ENCODE results near the gene FLII. TPM values are rescaled to one million over a fixed set of nuclear protein-coding genes. Genes with fewer than 3 reads are reported as not detected.

The FLII gene
- total RNA-seq, 2 experiments from 2014 or later, result 276 to 281 TPM

- intact Hi-C loops (cut with micrococcal nuclease), result no loop called here
- peak; percentile 49 for DNase-seq
- Mint-ChIP-seq H3K27ac (peak overlapping the region; percentile 78), H3K4me3 (peak overlapping the region; percentile 94), H3K36me3 (ENCODE audit: low read depth) (peaks cover 7% of the 10 kb centered on the region), H3K27me3 (no peaks in the 10 kb centered on the region), H3K9me3 (no peaks in the 10 kb centered on the region), H3K4me1 (ENCODE audit: low read depth) (peaks cover 37% of the 10 kb centered on the region)
- CTCF ChIA-PET, result interaction anchor here (0.6 kb wide), 1 partner anchor 9 kb away, joined by 3 read pairs; no protein-coding TSS in a partner anchor
- POLR2A ChIA-PET, result interaction anchor here (0.6 to 0.8 kb wide), 3 partner anchors 15 to 32 kb away, joined by 3 read pairs; no protein-coding TSS in a partner anchor
- no peak for ATAC-seq
- TF ChIP-seq CTCF (IDR thresholded peaks at IDR 0.05), result no peak
Measured at GRCh38 chr17:18257268-18257981, 1.1 kb downstream of the FLII start.

GRCh38 chr17:18256776-18257175 is 1.8 kb downstream of the FLII start:
- peaks cover 32% of the 10 kb centered on the region for H3K4me1 Mint-ChIP-seq (ENCODE audit: low read depth)

GRCh38 chr17:18256351-18256750 is 2.2 kb downstream of the FLII start:
- H3K4me1 Mint-ChIP-seq (ENCODE audit: low read depth), result peaks cover 29% of the 10 kb centered on the region
- ChIA-PET CTCF (interaction anchor here (2.3 kb wide), 1 partner anchor 39 kb away, joined by 5 read pairs; no protein-coding TSS in a partner anchor), POLR2A (interaction anchor here (0.6 to 1.8 kb wide), 5 partner anchors 9 to 33 kb away, joined by 3 to 4 read pairs (median 3); no protein-coding TSS in a partner anchor)
- intact Hi-C loops (cut with micrococcal nuclease), result no loop called here
- no peaks in the 10 kb centered on the region for H3K27me3 Mint-ChIP-seq
- DNase-seq (no peak), ATAC-seq (no peak)
- no peak for TF ChIP-seq CTCF (IDR thresholded peaks at IDR 0.05)
- H3K4me3 Mint-ChIP-seq, result no peak overlapping the region
- H3K36me3 Mint-ChIP-seq (ENCODE audit: low read depth), result peaks cover 12% of the 10 kb centered on the region
- no peaks in the 10 kb centered on the region for H3K9me3 Mint-ChIP-seq
- H3K27ac Mint-ChIP-seq, result peak overlapping the region; percentile 30

More at GRCh38 chr17:18256776-18257175, 1.8 kb downstream of the FLII start:
- intact Hi-C loops (cut with micrococcal nuclease), result no loop called here
- no peaks in the 10 kb centered on the region for H3K9me3 Mint-ChIP-seq
- peak overlapping the region; percentile 94 for H3K4me3 Mint-ChIP-seq
- CTCF ChIA-PET, result interaction anchor here (0.6 kb wide), 1 partner anchor 8 kb away, joined by 3 read pairs; no protein-coding TSS in a partner anchor
- POLR2A ChIA-PET, result interaction anchor here (0.6 to 1.7 kb wide), 3 partner anchors 9 to 27 kb away, joined by 3 to 4 read pairs (median 3); no protein-coding TSS in a partner anchor
- peak overlapping the region; percentile 78 for H3K27ac Mint-ChIP-seq
- H3K36me3 Mint-ChIP-seq (ENCODE audit: low read depth), result peaks cover 8% of the 10 kb centered on the region
- no peak for TF ChIP-seq CTCF (IDR thresholded peaks at IDR 0.05)
- DNase-seq (no peak), ATAC-seq (no peak)
- H3K27me3 Mint-ChIP-seq, result no peaks in the 10 kb centered on the region

GRCh38 chr17:18254888-18255649 is 3.5 kb downstream of the FLII start:
- peaks cover 17% of the 10 kb centered on the region for H3K36me3 Mint-ChIP-seq (ENCODE audit: low read depth)
- intact Hi-C loops (cut with micrococcal nuclease), result no loop called here
- ATAC-seq (no peak), DNase-seq (no peak)
- H3K4me3 Mint-ChIP-seq, result no peak overlapping the region
- H3K4me1 Mint-ChIP-seq (ENCODE audit: low read depth), result peaks cover 28% of the 10 kb centered on the region
- no peaks in the 10 kb centered on the region for H3K27me3 Mint-ChIP-seq
- ChIA-PET POLR2A (interaction anchor here (0.8 to 1.8 kb wide), 5 partner anchors 7 to 32 kb away, joined by 3 to 4 read pairs (median 3); no protein-coding TSS in a partner anchor), CTCF (interaction anchor here (1.7 to 2.3 kb wide), 2 partner anchors 37 to 39 kb away, joined by 4 to 5 read pairs; no protein-coding TSS in a partner anchor)
- no peak for TF ChIP-seq CTCF (IDR thresholded peaks at IDR 0.05)
- no peak overlapping the region for H3K27ac Mint-ChIP-seq
- H3K9me3 Mint-ChIP-seq, result no peaks in the 10 kb centered on the region

Measured in activated CD8-positive, alpha-beta T cell treated with anti-CD3 and anti-CD28 coated beads for 36 hours (primary cell).